Measurements from ENCODE around the gene RAB3IL1. TPM values are rescaled to one million over a fixed set of nuclear protein-coding genes. Genes with fewer than 3 reads are reported as not detected.
A peak's percentile ranks its signal among the peaks of the same experiment; 100 is the strongest.
"Not testable (repeated sequence)": the region's sequence is repeated elsewhere in the genome, so short reads cannot be mapped to it uniquely, and the experiment has no call there.

Gene RAB3IL1
- total RNA-seq, 6 experiments from 2014 or later: 5.3 to 8.8 (median 7.9) TPM

DNA sequence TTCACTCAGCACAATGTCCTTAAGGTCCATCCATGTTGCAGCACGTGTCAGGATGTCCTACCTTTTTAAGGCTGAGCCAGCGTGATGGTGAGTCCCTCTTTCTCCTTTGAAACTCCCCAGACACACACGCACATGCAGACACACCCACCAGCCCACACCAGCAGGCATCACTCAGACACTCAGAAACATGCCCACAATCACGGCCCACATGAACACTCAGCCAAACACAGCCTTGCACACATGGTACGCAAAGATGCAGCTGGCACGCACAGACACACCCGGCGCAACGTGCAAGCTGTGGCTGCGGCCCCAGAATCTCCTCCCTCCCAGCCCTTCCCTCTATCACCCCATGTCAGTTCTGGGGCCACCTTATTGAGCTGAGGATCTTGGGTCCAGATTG, 34.0 kb downstream of the RAB3IL1 start:
- Mint-ChIP-seq H3K27ac (peak overlapping the region; percentile 52), H3K27me3 (ENCODE audit: insufficient read depth) (peaks cover 1% of the 10 kb centered on the region)

GRCh38 chr11:61882879-61883278, 34.5 kb downstream of the RAB3IL1 start:
- H3K4me1 Mint-ChIP-seq (ENCODE audit: low read depth): peaks cover 58% of the 10 kb centered on the region
- TF ChIP-seq, protein P1, sequence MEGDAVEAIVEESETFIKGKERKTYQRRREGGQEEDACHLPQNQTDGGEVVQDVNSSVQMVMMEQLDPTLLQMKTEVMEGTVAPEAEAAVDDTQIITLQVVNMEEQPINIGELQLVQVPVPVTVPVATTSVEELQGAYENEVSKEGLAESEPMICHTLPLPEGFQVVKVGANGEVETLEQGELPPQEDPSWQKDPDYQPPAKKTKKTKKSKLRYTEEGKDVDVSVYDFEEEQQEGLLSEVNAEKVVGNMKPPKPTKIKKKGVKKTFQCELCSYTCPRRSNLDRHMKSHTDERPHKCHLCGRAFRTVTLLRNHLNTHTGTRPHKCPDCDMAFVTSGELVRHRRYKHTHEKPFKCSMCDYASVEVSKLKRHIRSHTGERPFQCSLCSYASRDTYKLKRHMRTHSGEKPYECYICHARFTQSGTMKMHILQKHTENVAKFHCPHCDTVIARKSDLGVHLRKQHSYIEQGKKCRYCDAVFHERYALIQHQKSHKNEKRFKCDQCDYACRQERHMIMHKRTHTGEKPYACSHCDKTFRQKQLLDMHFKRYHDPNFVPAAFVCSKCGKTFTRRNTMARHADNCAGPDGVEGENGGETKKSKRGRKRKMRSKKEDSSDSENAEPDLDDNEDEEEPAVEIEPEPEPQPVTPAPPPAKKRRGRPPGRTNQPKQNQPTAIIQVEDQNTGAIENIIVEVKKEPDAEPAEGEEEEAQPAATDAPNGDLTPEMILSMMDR (IDR thresholded peaks at IDR 0.05): no peak
- H3K36me3 Mint-ChIP-seq (ENCODE audit: low read depth): peaks cover 23% of the 10 kb centered on the region
- peaks cover 1% of the 10 kb centered on the region for H3K27me3 Mint-ChIP-seq (ENCODE audit: insufficient read depth)
- peak overlapping the region; percentile 52 for H3K27ac Mint-ChIP-seq
- no peak overlapping the region for H3K4me3 Mint-ChIP-seq
- DNase-seq: no peak
- no peaks in the 10 kb centered on the region for H3K9me3 Mint-ChIP-seq

More for the DNA sequence above, 34.0 kb downstream of the RAB3IL1 start:
- H3K4me1 Mint-ChIP-seq (ENCODE audit: low read depth): peaks cover 62% of the 10 kb centered on the region
- no peak overlapping the region for H3K4me3 Mint-ChIP-seq
- DNase-seq: no peak
- peaks cover 24% of the 10 kb centered on the region for H3K36me3 Mint-ChIP-seq (ENCODE audit: low read depth)
- no peaks in the 10 kb centered on the region for H3K9me3 Mint-ChIP-seq
- TF ChIP-seq, protein P1 (IDR thresholded peaks at IDR 0.05): no peak

DNA sequence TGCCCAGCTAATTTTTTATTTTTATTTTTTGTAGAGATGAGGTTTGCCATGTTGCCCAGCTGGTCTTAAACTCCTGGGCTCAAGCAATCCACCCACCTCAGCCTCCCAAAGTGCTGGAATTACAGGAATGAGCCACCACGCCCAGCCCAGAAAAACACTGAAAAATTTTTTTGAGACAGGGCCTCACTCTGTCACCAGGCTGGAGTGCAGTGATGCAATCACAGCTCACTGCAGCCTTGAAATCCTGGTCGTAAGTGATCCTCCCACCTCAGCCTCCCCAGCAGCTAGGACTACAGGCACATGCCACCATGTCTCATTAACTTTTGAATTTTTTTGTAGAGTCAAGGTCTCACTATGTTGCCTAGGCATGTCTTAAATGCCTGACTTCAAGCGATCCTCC, 35.1 kb downstream of the RAB3IL1 start:
- peaks cover 17% of the 10 kb centered on the region for H3K36me3 Mint-ChIP-seq (ENCODE audit: low read depth)
- DNase-seq: peak; percentile 21
- not testable (repeated sequence) for H3K27me3 Mint-ChIP-seq (ENCODE audit: insufficient read depth); H3K9me3 Mint-ChIP-seq; H3K4me3 Mint-ChIP-seq
- peaks cover 52% of the 10 kb centered on the region for H3K4me1 Mint-ChIP-seq (ENCODE audit: low read depth)
- H3K27ac Mint-ChIP-seq: peak overlapping the region; percentile 61

GRCh38 chr11:61881397-61881796, 36.0 kb downstream of the RAB3IL1 start:
- H3K4me3 Mint-ChIP-seq: no peak overlapping the region
- peaks cover 45% of the 10 kb centered on the region for H3K4me1 Mint-ChIP-seq (ENCODE audit: low read depth)
- TF ChIP-seq, protein P1 (IDR thresholded peaks at IDR 0.05): no peak
- H3K9me3 Mint-ChIP-seq: no peaks in the 10 kb centered on the region
- peaks cover 9% of the 10 kb centered on the region for H3K36me3 Mint-ChIP-seq (ENCODE audit: low read depth)
- DNase-seq: no peak
- H3K27me3 Mint-ChIP-seq (ENCODE audit: insufficient read depth): peaks cover 1% of the 10 kb centered on the region
- H3K27ac Mint-ChIP-seq: peak overlapping the region; percentile 9

- TF ChIP-seq, protein P1 (IDR thresholded peaks at IDR 0.05): no peak
- Mint-ChIP-seq H3K27me3 (ENCODE audit: insufficient read depth) (peaks cover 1% of the 10 kb centered on the region), H3K9me3 (no peaks in the 10 kb centered on the region), H3K4me1 (ENCODE audit: low read depth) (peaks cover 41% of the 10 kb centered on the region), H3K27ac (no peak overlapping the region), H3K4me3 (no peak overlapping the region), H3K36me3 (ENCODE audit: low read depth) (peaks cover 8% of the 10 kb centered on the region)
- no peak for DNase-seq
Measured at GRCh38 chr11:61880454-61880853, 36.9 kb downstream of the RAB3IL1 start.

DNA sequence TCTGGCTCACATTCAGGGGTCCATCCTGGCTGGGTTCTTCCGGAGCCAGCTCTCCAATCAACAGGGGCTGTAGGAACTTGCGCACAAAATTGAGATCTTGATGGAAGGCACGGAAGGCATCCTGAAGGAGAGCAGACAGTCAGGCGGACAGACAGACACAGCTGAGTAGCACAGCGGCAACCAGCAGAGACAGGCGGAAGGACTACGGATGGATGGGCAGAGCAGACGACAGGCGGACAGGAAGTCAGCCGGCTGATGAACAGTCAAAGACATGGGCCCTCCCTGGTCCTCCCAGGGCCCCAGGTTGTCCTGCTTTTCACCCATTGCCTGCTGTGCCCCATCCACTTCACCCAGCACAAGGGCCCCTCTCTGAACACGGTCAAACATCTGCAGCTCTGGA, 37.3 kb downstream of the RAB3IL1 start:
- Mint-ChIP-seq H3K27ac (peak overlapping the region; percentile 12; the same call in 1 of the 2 replicates), H3K9me3 (no peaks in the 10 kb centered on the region), H3K4me1 (ENCODE audit: low read depth) (peaks cover 38% of the 10 kb centered on the region), H3K27me3 (ENCODE audit: insufficient read depth) (peaks cover 1% of the 10 kb centered on the region), H3K36me3 (ENCODE audit: low read depth) (peaks cover 8% of the 10 kb centered on the region), H3K4me3 (no peak overlapping the region)
- TF ChIP-seq, protein P1 (IDR thresholded peaks at IDR 0.05): no peak
- no peak for DNase-seq
